Epithelial cell of esophagus (primary cell): ENCODE results near the gene ROBO4.

ENCODE experiments used
- DNase-seq: peaks from one replicate; pipeline ENCODE4 v3.0.0; 2010; ENCODE audit warnings: low read depth
- H3K4me3 ChIP-seq: 2 replicates; pipeline ENCODE4 v1.5.1; 2011; ENCODE audit warnings: mild to moderate bottlenecking, low read length, control low read depth
- TF ChIP-seq, protein P1 (sequence below): IDR thresholded peaks from 2 replicates; pipeline ENCODE4 v1.5.1; 2011; ENCODE audit warnings: low read depth, mild to moderate bottlenecking, low read length, control low read depth, inconsistent platforms; ENCODE audit not compliant: insufficient read depth; ENCODE audit errors: missing control alignments

ROBO4 gene

GRCh38 chr11:124897674-124898262 lies at the start of gene ROBO4:
Gene ROBO4, minus strand, starts transcription at chr11:124897865. Its CDS starts 70 bp downstream, at chr11:124897795.
- TF ChIP-seq, protein P1, sequence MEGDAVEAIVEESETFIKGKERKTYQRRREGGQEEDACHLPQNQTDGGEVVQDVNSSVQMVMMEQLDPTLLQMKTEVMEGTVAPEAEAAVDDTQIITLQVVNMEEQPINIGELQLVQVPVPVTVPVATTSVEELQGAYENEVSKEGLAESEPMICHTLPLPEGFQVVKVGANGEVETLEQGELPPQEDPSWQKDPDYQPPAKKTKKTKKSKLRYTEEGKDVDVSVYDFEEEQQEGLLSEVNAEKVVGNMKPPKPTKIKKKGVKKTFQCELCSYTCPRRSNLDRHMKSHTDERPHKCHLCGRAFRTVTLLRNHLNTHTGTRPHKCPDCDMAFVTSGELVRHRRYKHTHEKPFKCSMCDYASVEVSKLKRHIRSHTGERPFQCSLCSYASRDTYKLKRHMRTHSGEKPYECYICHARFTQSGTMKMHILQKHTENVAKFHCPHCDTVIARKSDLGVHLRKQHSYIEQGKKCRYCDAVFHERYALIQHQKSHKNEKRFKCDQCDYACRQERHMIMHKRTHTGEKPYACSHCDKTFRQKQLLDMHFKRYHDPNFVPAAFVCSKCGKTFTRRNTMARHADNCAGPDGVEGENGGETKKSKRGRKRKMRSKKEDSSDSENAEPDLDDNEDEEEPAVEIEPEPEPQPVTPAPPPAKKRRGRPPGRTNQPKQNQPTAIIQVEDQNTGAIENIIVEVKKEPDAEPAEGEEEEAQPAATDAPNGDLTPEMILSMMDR, result no peak
- DNase-seq, result no peak
- no peak within 1 kb of the TSS for H3K4me3 ChIP-seq

DNA sequence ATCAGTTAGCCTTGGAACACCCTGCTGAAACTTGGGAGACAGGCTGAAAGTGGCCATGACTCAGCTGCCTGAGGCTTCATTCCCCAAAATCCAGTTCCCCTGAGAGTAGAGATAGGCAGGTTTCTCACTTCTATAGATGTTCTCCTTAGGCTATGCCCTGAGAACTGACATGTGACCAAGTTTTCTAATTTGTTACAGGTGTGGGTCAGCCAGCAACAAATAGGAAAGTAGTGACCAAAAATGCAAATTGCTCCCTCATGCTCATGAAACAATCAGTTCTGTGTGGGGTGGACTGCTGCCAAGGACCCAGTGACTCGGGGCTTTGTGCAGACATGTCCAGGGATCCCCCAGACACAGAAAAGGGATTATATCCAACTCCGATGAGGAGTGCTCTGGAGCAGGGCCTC lies 49.1 kb upstream of the ROBO4 start:
- TF ChIP-seq, protein P1, result no peak
- no peak overlapping the region for H3K4me3 ChIP-seq
- peak; percentile 66 for DNase-seq

DNA sequence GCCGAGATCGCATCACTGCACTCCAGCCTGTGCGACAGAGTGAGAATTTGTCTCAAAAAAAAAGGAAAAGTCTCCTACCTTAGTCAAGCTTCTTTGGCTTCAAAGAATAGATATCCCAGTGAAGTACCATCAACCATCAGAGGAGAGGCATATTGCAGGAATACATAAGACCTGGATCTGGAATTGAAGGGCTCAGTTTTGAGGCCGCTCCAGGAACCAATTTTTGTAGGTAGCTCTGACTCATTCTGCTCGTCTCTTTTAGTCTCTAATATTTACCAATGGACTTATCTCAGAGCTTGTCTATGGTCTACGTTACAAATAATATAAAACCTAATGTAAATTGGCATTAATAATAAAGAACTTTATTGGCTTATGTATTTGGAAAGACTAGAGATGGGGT lies 48.2 kb upstream of the ROBO4 start:
- no peak overlapping the region for H3K4me3 ChIP-seq
- TF ChIP-seq, protein P1, result no peak
- peak; percentile 9 for DNase-seq

GRCh38 chr11:124944565-124944964 lies 46.9 kb upstream of the ROBO4 start:
- DNase-seq, result no peak
- TF ChIP-seq, protein P1, result no peak
- no peak overlapping the region for H3K4me3 ChIP-seq

GRCh38 chr11:124943741-124944140 lies 46.1 kb upstream of the ROBO4 start:
- no peak overlapping the region for H3K4me3 ChIP-seq
- TF ChIP-seq, protein P1, result no peak
- no peak for DNase-seq

DNA sequence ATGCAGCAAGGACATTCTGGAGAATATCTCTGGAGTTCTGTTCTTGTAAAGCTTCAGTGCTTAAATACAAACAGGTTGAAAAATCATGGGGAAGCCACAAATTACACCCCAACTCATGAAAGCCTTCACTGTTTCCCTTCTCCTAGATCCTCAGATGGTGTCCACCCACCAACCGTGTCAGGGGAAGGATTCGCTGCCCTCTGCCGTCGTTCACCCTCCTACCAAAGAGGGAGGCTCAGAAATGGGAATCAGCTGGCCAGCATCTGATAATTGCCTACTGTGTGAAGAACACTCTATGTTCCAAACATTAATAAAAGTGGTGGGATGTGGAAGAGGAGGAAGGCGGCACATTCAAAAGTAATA lies 45.6 kb upstream of the ROBO4 start:
- TF ChIP-seq, protein P1, result no peak
- no peak for DNase-seq
- no peak overlapping the region for H3K4me3 ChIP-seq
